ENCODE measurements around the gene IFT57. TPM values are rescaled to one million over a fixed set of nuclear protein-coding genes. Genes with fewer than 3 reads are reported as not detected.

The IFT57 gene
- total RNA-seq, 1 donor from 2014 or later, result 90.5 TPM

DNA sequence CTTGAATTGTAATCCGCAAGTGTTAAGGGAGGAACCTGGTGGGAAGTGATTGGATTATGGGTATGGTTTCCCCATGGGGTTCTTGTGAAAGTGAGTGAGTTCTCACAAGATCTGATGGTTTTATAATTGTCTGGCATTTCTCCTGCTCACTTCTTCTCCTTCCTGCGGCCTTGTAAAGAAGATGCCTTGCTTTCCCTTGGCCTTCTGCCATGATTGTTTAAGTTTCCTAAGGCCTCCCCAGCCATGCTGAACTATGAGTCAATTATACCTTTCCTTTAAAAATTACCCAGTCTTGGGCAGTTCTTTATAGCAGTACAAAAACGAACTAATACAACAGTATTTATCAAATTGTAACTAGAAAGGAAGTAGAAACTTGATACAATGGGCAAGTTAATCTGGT lies 31.9 kb downstream of the IFT57 start:
- no peaks in the 10 kb centered on the region for H3K27me3 Mint-ChIP-seq (ENCODE audit: insufficient read depth, low read depth)
- Histone ChIP-seq H3K9ac (no peak overlapping the region), H4K20me1 (ENCODE audit: low read depth) (no peaks in the 10 kb centered on the region), H3K79me2 (ENCODE audit: low read depth) (no peaks in the 10 kb centered on the region), H3K36me3 (peaks cover 13% of the 10 kb centered on the region), H2AFZ (replicated peaks) (no peak overlapping the region), H3F3A (ENCODE audit: low read depth) (no peaks in the 10 kb centered on the region), H3K4me2 (no peak overlapping the region), H3K4me3 (no peak overlapping the region), H3K27me3 (no peaks in the 10 kb centered on the region), H3K27ac (no peak overlapping the region), H3K9me3 (ENCODE audit: low read depth) (peaks cover 5% of the 10 kb centered on the region), H3K4me1 (no peaks in the 10 kb centered on the region)
- no peak for DNase-seq (ENCODE audit: low spot score)
- H3K4me1 Mint-ChIP-seq, result no peaks in the 10 kb centered on the region
- TF ChIP-seq EZH2 (IDR thresholded peaks at IDR 0.05) (no peak), EZH2phosphoT487 (IDR thresholded peaks at IDR 0.05) (no peak)
- TF ChIP-seq, protein P1, sequence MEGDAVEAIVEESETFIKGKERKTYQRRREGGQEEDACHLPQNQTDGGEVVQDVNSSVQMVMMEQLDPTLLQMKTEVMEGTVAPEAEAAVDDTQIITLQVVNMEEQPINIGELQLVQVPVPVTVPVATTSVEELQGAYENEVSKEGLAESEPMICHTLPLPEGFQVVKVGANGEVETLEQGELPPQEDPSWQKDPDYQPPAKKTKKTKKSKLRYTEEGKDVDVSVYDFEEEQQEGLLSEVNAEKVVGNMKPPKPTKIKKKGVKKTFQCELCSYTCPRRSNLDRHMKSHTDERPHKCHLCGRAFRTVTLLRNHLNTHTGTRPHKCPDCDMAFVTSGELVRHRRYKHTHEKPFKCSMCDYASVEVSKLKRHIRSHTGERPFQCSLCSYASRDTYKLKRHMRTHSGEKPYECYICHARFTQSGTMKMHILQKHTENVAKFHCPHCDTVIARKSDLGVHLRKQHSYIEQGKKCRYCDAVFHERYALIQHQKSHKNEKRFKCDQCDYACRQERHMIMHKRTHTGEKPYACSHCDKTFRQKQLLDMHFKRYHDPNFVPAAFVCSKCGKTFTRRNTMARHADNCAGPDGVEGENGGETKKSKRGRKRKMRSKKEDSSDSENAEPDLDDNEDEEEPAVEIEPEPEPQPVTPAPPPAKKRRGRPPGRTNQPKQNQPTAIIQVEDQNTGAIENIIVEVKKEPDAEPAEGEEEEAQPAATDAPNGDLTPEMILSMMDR (IDR thresholded peaks at IDR 0.05), result no peak
- H3K9me3 Mint-ChIP-seq, result peaks cover 19% of the 10 kb centered on the region
- no peak overlapping the region for H3K4me3 Mint-ChIP-seq
- no peak overlapping the region for H3K27ac Mint-ChIP-seq
- H3K36me3 Mint-ChIP-seq, result peaks cover 46% of the 10 kb centered on the region

- Histone ChIP-seq H3K4me1 (no peaks in the 10 kb centered on the region), H3K27me3 (no peaks in the 10 kb centered on the region), H3K9me3 (ENCODE audit: low read depth) (peaks cover under 1% of the 10 kb centered on the region), H3K9ac (no peak overlapping the region), H4K20me1 (ENCODE audit: low read depth) (no peaks in the 10 kb centered on the region), H3K4me2 (no peak overlapping the region), H3K4me3 (no peak overlapping the region), H3K36me3 (peaks cover 13% of the 10 kb centered on the region), H3F3A (ENCODE audit: low read depth) (no peaks in the 10 kb centered on the region), H3K27ac (no peak overlapping the region), H3K79me2 (ENCODE audit: low read depth) (no peaks in the 10 kb centered on the region), H2AFZ (replicated peaks) (no peak overlapping the region)
- Mint-ChIP-seq H3K4me3 (no peak overlapping the region), H3K27me3 (ENCODE audit: insufficient read depth, low read depth) (no peaks in the 10 kb centered on the region), H3K27ac (no peak overlapping the region), H3K9me3 (peaks cover 17% of the 10 kb centered on the region), H3K36me3 (peaks cover 47% of the 10 kb centered on the region), H3K4me1 (no peaks in the 10 kb centered on the region)
- no peak for DNase-seq (ENCODE audit: low spot score)
- TF ChIP-seq, protein P1 (IDR thresholded peaks at IDR 0.05), result no peak
- TF ChIP-seq EZH2 (IDR thresholded peaks at IDR 0.05) (no peak), EZH2phosphoT487 (IDR thresholded peaks at IDR 0.05) (no peak)
Observed at GRCh38 chr3:108189440-108189839, 32.8 kb downstream of the IFT57 start.

GRCh38 chr3:108185536-108185935 lies 36.7 kb downstream of the IFT57 start:
- Histone ChIP-seq H3K36me3 (peaks cover 4% of the 10 kb centered on the region), H3F3A (ENCODE audit: low read depth) (no peaks in the 10 kb centered on the region), H4K20me1 (ENCODE audit: low read depth) (no peaks in the 10 kb centered on the region), H3K4me1 (peaks cover 7% of the 10 kb centered on the region), H3K9ac (no peak overlapping the region), H3K27me3 (no peaks in the 10 kb centered on the region), H3K4me2 (no peak overlapping the region), H3K4me3 (no peak overlapping the region), H2AFZ (replicated peaks) (no peak overlapping the region), H3K27ac (no peak overlapping the region), H3K79me2 (ENCODE audit: low read depth) (no peaks in the 10 kb centered on the region), H3K9me3 (ENCODE audit: low read depth) (no peaks in the 10 kb centered on the region)
- H3K27me3 Mint-ChIP-seq (ENCODE audit: insufficient read depth, low read depth), result no peaks in the 10 kb centered on the region
- DNase-seq (ENCODE audit: low spot score), result no peak
- H3K27ac Mint-ChIP-seq, result no peak overlapping the region
- no peak overlapping the region for H3K4me3 Mint-ChIP-seq
- peaks cover 10% of the 10 kb centered on the region for H3K9me3 Mint-ChIP-seq
- TF ChIP-seq EZH2phosphoT487 (IDR thresholded peaks at IDR 0.05), result no peak
- no peak for TF ChIP-seq EZH2 (IDR thresholded peaks at IDR 0.05)
- H3K4me1 Mint-ChIP-seq, result peaks cover 4% of the 10 kb centered on the region
- peaks cover 41% of the 10 kb centered on the region for H3K36me3 Mint-ChIP-seq

- no peak overlapping the region for H3K4me3 Mint-ChIP-seq
- Histone ChIP-seq H3K36me3 (peaks cover 4% of the 10 kb centered on the region), H3K4me3 (no peak overlapping the region), H3K27ac (no peak overlapping the region), H2AFZ (replicated peaks) (no peak overlapping the region), H3K4me1 (peaks cover 7% of the 10 kb centered on the region), H3K9me3 (ENCODE audit: low read depth) (no peaks in the 10 kb centered on the region), H3K27me3 (no peaks in the 10 kb centered on the region), H3K9ac (no peak overlapping the region), H3K79me2 (ENCODE audit: low read depth) (no peaks in the 10 kb centered on the region), H3K4me2 (no peak overlapping the region), H4K20me1 (ENCODE audit: low read depth) (no peaks in the 10 kb centered on the region), H3F3A (ENCODE audit: low read depth) (no peaks in the 10 kb centered on the region)
- H3K36me3 Mint-ChIP-seq, result peaks cover 34% of the 10 kb centered on the region
- no peak overlapping the region for H3K27ac Mint-ChIP-seq
- peaks cover 4% of the 10 kb centered on the region for H3K4me1 Mint-ChIP-seq
- no peaks in the 10 kb centered on the region for H3K27me3 Mint-ChIP-seq (ENCODE audit: insufficient read depth, low read depth)
- no peak for DNase-seq (ENCODE audit: low spot score)
- H3K9me3 Mint-ChIP-seq, result peaks cover 10% of the 10 kb centered on the region
- TF ChIP-seq EZH2 (IDR thresholded peaks at IDR 0.05) (no peak), EZH2phosphoT487 (IDR thresholded peaks at IDR 0.05) (no peak)
- TF ChIP-seq, protein P1 (IDR thresholded peaks at IDR 0.05), result no peak
Observed at GRCh38 chr3:108184824-108185223, 37.4 kb downstream of the IFT57 start.
